ENCODE measurements around the gene AKR7A3. TPM values are rescaled to one million over a fixed set of nuclear protein-coding genes. Genes with fewer than 3 reads are reported as not detected.

The AKR7A3 gene
- total RNA-seq, 1 experiment from 2014 or later: 2.8 TPM

GRCh38 chr1:19255288-19255687, 33.3 kb downstream of the AKR7A3 start:
- H3K36me3 Mint-ChIP-seq (ENCODE audit: insufficient read depth, unreplicated experiment): peaks cover 79% of the 10 kb centered on the region
- BruUV-seq (replicated peaks): no TSS peak
- no peak overlapping the region for H3K4me3 Mint-ChIP-seq (ENCODE audit: unreplicated experiment)
- H3K4me3 ChIP-seq (ENCODE audit: low read depth, low read length): no peak overlapping the region
- H3K9me3 Mint-ChIP-seq (ENCODE audit: unreplicated experiment): no peaks in the 10 kb centered on the region
- ChIA-PET CTCF (interaction anchor here (0.6 kb wide), 1 partner anchor 11 kb away, joined by 3 read pairs; no protein-coding TSS in a partner anchor), POLR2A (no interaction called here)
- H3K4me1 ChIP-seq: peaks cover 2% of the 10 kb centered on the region; the same call in 1 of the 2 replicates
- H3K27ac Mint-ChIP-seq (ENCODE audit: unreplicated experiment): no peak overlapping the region
- H3K27me3 ChIP-seq (replicated peaks; ENCODE audit: control insufficient read depth, insufficient read depth, low read length): no peaks in the 10 kb centered on the region
- DNase-seq: no peak
- H3K36me3 ChIP-seq (ENCODE audit: control insufficient read depth, insufficient read depth, low read length): no peaks in the 10 kb centered on the region; the same call in 1 of the 2 replicates
- intact Hi-C loops (cut with micrococcal nuclease; ENCODE audit: unreplicated experiment): loop anchor here (10.0 kb wide), 1 partner anchor 60 kb away; the partner anchor contains the start of genes AKR7A2 and SLC66A1
- no peaks in the 10 kb centered on the region for H3K27me3 Mint-ChIP-seq (ENCODE audit: insufficient read depth, unreplicated experiment)
- no peaks in the 10 kb centered on the region for H3K9me3 ChIP-seq
- H3K4me1 Mint-ChIP-seq (ENCODE audit: low read depth, unreplicated experiment): peaks cover 9% of the 10 kb centered on the region
- no peak for TF ChIP-seq CTCF (IDR thresholded peaks at IDR 0.05; ENCODE audit: insufficient read depth in 1 of 2, low read depth in 1 of 2, low read length in 1 of 2, severe bottlenecking in 1 of 2, unreplicated experiment in 1 of 2)

- no peak overlapping the region for H3K27ac Mint-ChIP-seq (ENCODE audit: unreplicated experiment)
- intact Hi-C loops (cut with micrococcal nuclease; ENCODE audit: unreplicated experiment): loop anchor here (10.0 kb wide), 1 partner anchor 60 kb away; the partner anchor contains the start of genes AKR7A2 and SLC66A1
- Histone ChIP-seq H3K27me3 (replicated peaks; ENCODE audit: control insufficient read depth, insufficient read depth, low read length) (no peaks in the 10 kb centered on the region), H3K4me1 (peaks cover 3% of the 10 kb centered on the region; the same call in 1 of the 2 replicates), H3K36me3 (ENCODE audit: control insufficient read depth, insufficient read depth, low read length) (no peaks in the 10 kb centered on the region; the same call in 1 of the 2 replicates), H3K9me3 (no peaks in the 10 kb centered on the region), H3K4me3 (ENCODE audit: low read depth, low read length) (no peak overlapping the region)
- BruUV-seq (replicated peaks): no TSS peak
- peaks cover 9% of the 10 kb centered on the region for H3K4me1 Mint-ChIP-seq (ENCODE audit: low read depth, unreplicated experiment)
- no peaks in the 10 kb centered on the region for H3K9me3 Mint-ChIP-seq (ENCODE audit: unreplicated experiment)
- POLR2A ChIA-PET: interaction anchor here (0.7 kb wide), 1 partner anchor 31 kb away, joined by 4 read pairs; no protein-coding TSS in a partner anchor
- CTCF ChIA-PET: no interaction called here
- DNase-seq: no peak
- H3K4me3 Mint-ChIP-seq (ENCODE audit: unreplicated experiment): no peak overlapping the region
- no peak for TF ChIP-seq CTCF (IDR thresholded peaks at IDR 0.05; ENCODE audit: insufficient read depth in 1 of 2, low read depth in 1 of 2, low read length in 1 of 2, severe bottlenecking in 1 of 2, unreplicated experiment in 1 of 2)
- H3K36me3 Mint-ChIP-seq (ENCODE audit: insufficient read depth, unreplicated experiment): peaks cover 71% of the 10 kb centered on the region
- no peaks in the 10 kb centered on the region for H3K27me3 Mint-ChIP-seq (ENCODE audit: insufficient read depth, unreplicated experiment)
Observed at GRCh38 chr1:19254416-19254815, 34.2 kb downstream of the AKR7A3 start.

GRCh38 chr1:19251305-19252196, 37.0 kb downstream of the AKR7A3 start, which contains the start of the genes EMC1 and MRTO4:
Gene EMC1, minus strand, starts transcription at chr1:19251524. Its CDS starts 15 bp downstream, at chr1:19251509.
Gene MRTO4, plus strand, starts transcription at chr1:19251805. Its CDS starts 31 bp downstream, at chr1:19251836.
- peak within 1 kb of the TSS; percentile 96 for H3K27ac Mint-ChIP-seq (ENCODE audit: unreplicated experiment)
- H3K4me1 ChIP-seq: peaks cover 3% of the 10 kb centered on the region; the same call in 1 of the 2 replicates
- no peak for TF ChIP-seq CTCF (IDR thresholded peaks at IDR 0.05; ENCODE audit: insufficient read depth in 1 of 2, low read depth in 1 of 2, low read length in 1 of 2, severe bottlenecking in 1 of 2, unreplicated experiment in 1 of 2)
- H3K36me3 ChIP-seq (ENCODE audit: control insufficient read depth, insufficient read depth, low read length): no peaks in the 10 kb centered on the region
- H3K4me3 ChIP-seq (ENCODE audit: low read depth, low read length): peak within 1 kb of the TSS; percentile 95
- TSS peak; percentile 60 for BruUV-seq (replicated peaks)
- H3K4me3 Mint-ChIP-seq (ENCODE audit: unreplicated experiment): peak within 1 kb of the TSS; percentile 97
- no peaks in the 10 kb centered on the region for H3K9me3 Mint-ChIP-seq (ENCODE audit: unreplicated experiment)
- intact Hi-C loops (cut with micrococcal nuclease; ENCODE audit: unreplicated experiment): loop anchor here (10.0 kb wide), 1 partner anchor 63 kb away; the partner anchor contains the start of genes AKR7A2 and SLC66A1
- peaks cover 45% of the 10 kb centered on the region for H3K36me3 Mint-ChIP-seq (ENCODE audit: insufficient read depth, unreplicated experiment)
- ChIA-PET CTCF (interaction anchor here (0.9 kb wide), 1 partner anchor 138 kb away, joined by 3 read pairs; no protein-coding TSS in a partner anchor), POLR2A (interaction anchor here (1.0 kb wide), 2 partner anchors 72 to 369 kb away, joined by 3 to 4 read pairs; no protein-coding TSS in a partner anchor)
- peaks cover 9% of the 10 kb centered on the region for H3K4me1 Mint-ChIP-seq (ENCODE audit: low read depth, unreplicated experiment)
- peak; percentile 88 to 93 for DNase-seq
- no peaks in the 10 kb centered on the region for H3K27me3 ChIP-seq (replicated peaks; ENCODE audit: control insufficient read depth, insufficient read depth, low read length)
- no peaks in the 10 kb centered on the region for H3K27me3 Mint-ChIP-seq (ENCODE audit: insufficient read depth, unreplicated experiment)
- no peaks in the 10 kb centered on the region for H3K9me3 ChIP-seq

Measured in Caco-2 (cell line).